ENCODE results near the gene PRKAR1A.
A peak's percentile ranks its signal among the peaks of the same experiment; 100 is the strongest.
"Not testable (repeated sequence)": the region's sequence is repeated elsewhere in the genome, so short reads cannot be mapped to it uniquely, and the experiment has no call there.

PRKAR1A gene

GRCh38 chr17:68512960-68513474 is 787 bp downstream of the PRKAR1A start:
- peak overlapping the region; percentile 95 to 97 for H3K4me3 ChIP-seq (ENCODE audit: low read depth in 1 of 2, low read length in 2 of 2)
- peak overlapping the region; percentile 98 for H3K27ac ChIP-seq (ENCODE audit: low read depth, low read length)
- no peaks in the 10 kb centered on the region for H3K9me3 ChIP-seq (ENCODE audit: low read length)
- peak overlapping the region; percentile 85 for H3K9ac ChIP-seq (ENCODE audit: low read length)
- peaks cover 15% of the 10 kb centered on the region for H3K36me3 ChIP-seq (ENCODE audit: insufficient read depth, low read length)
- no peaks in the 10 kb centered on the region for H3K27me3 ChIP-seq (ENCODE audit: control insufficient read depth in 1 of 2, insufficient read depth in 2 of 2, low read length in 2 of 2)
- H3K4me1 ChIP-seq (ENCODE audit: insufficient read depth, low read length) = peaks cover 16% of the 10 kb centered on the region

GRCh38 chr17:68513932-68514331 is 1.7 kb downstream of the PRKAR1A start:
- peaks cover 17% of the 10 kb centered on the region for H3K36me3 ChIP-seq (ENCODE audit: insufficient read depth, low read length)
- H3K4me1 ChIP-seq (ENCODE audit: insufficient read depth, low read length) = peaks cover 20% of the 10 kb centered on the region
- peak overlapping the region; percentile 95 to 97 for H3K4me3 ChIP-seq (ENCODE audit: low read depth in 1 of 2, low read length in 2 of 2)
- H3K27me3 ChIP-seq (ENCODE audit: control insufficient read depth in 1 of 2, insufficient read depth in 2 of 2, low read length in 2 of 2) = no peaks in the 10 kb centered on the region
- H3K9ac ChIP-seq (ENCODE audit: low read length) = peak overlapping the region; percentile 85
- H3K27ac ChIP-seq (ENCODE audit: low read depth, low read length) = peak overlapping the region; percentile 98
- no peaks in the 10 kb centered on the region for H3K9me3 ChIP-seq (ENCODE audit: low read length)

- H3K36me3 ChIP-seq (ENCODE audit: insufficient read depth, low read length) = peaks cover 28% of the 10 kb centered on the region
Measured at GRCh38 chr17:68514831-68515635, 2.8 kb downstream of the PRKAR1A start.

GRCh38 chr17:68516732-68517131 is 4.5 kb downstream of the PRKAR1A start:
- peaks cover 29% of the 10 kb centered on the region for H3K36me3 ChIP-seq (ENCODE audit: insufficient read depth, low read length)
- no peak overlapping the region for H3K4me3 ChIP-seq (ENCODE audit: low read depth in 1 of 2, low read length in 2 of 2)
- H3K9ac ChIP-seq (ENCODE audit: low read length) = no peak overlapping the region
- no peaks in the 10 kb centered on the region for H3K27me3 ChIP-seq (ENCODE audit: control insufficient read depth in 1 of 2, insufficient read depth in 2 of 2, low read length in 2 of 2)
- H3K4me1 ChIP-seq (ENCODE audit: insufficient read depth, low read length) = peaks cover 31% of the 10 kb centered on the region
- no peaks in the 10 kb centered on the region for H3K9me3 ChIP-seq (ENCODE audit: low read length)
- no peak overlapping the region for H3K27ac ChIP-seq (ENCODE audit: low read depth, low read length)

More at GRCh38 chr17:68514831-68515635, 2.8 kb downstream of the PRKAR1A start:
- peak overlapping the region; percentile 21 for H3K27ac ChIP-seq (ENCODE audit: low read depth, low read length)
- no peaks in the 10 kb centered on the region for H3K9me3 ChIP-seq (ENCODE audit: low read length)
- H3K9ac ChIP-seq (ENCODE audit: low read length) = no peak overlapping the region
- peaks cover 27% of the 10 kb centered on the region for H3K4me1 ChIP-seq (ENCODE audit: insufficient read depth, low read length)
- peak overlapping the region in 1 of 2 donors; percentile 97 for H3K4me3 ChIP-seq (ENCODE audit: low read depth in 1 of 2, low read length in 2 of 2)
- no peaks in the 10 kb centered on the region for H3K27me3 ChIP-seq (ENCODE audit: control insufficient read depth in 1 of 2, insufficient read depth in 2 of 2, low read length in 2 of 2)

- H3K27ac ChIP-seq (ENCODE audit: low read depth, low read length); H3K27me3 ChIP-seq (ENCODE audit: control insufficient read depth in 1 of 2, insufficient read depth in 2 of 2, low read length in 2 of 2); H3K9me3 ChIP-seq (ENCODE audit: low read length); H3K9ac ChIP-seq (ENCODE audit: low read length); H3K4me3 ChIP-seq (ENCODE audit: low read depth in 1 of 2, low read length in 2 of 2): not testable (repeated sequence)
- Histone ChIP-seq H3K36me3 (ENCODE audit: insufficient read depth, low read length) (peaks cover 29% of the 10 kb centered on the region), H3K4me1 (ENCODE audit: insufficient read depth, low read length) (peaks cover 38% of the 10 kb centered on the region)
Measured at GRCh38 chr17:68517605-68518004, 5.4 kb downstream of the PRKAR1A start.

- Histone ChIP-seq H3K4me3 (ENCODE audit: low read depth in 1 of 2, low read length in 2 of 2) (no peak overlapping the region), H3K4me1 (ENCODE audit: insufficient read depth, low read length) (peaks cover 38% of the 10 kb centered on the region), H3K27ac (ENCODE audit: low read depth, low read length) (no peak overlapping the region)
Measured at GRCh38 chr17:68518063-68518815, 6.0 kb downstream of the PRKAR1A start.

GRCh38 chr17:68519051-68519450 is 6.8 kb downstream of the PRKAR1A start:
- H3K36me3 ChIP-seq (ENCODE audit: insufficient read depth, low read length) = peaks cover 43% of the 10 kb centered on the region
- not testable (repeated sequence) for H3K27ac ChIP-seq (ENCODE audit: low read depth, low read length); H3K27me3 ChIP-seq (ENCODE audit: control insufficient read depth in 1 of 2, insufficient read depth in 2 of 2, low read length in 2 of 2); H3K4me3 ChIP-seq (ENCODE audit: low read depth in 1 of 2, low read length in 2 of 2); H3K9me3 ChIP-seq (ENCODE audit: low read length); H3K9ac ChIP-seq (ENCODE audit: low read length)
- H3K4me1 ChIP-seq (ENCODE audit: insufficient read depth, low read length) = peaks cover 38% of the 10 kb centered on the region

More at GRCh38 chr17:68518063-68518815, 6.0 kb downstream of the PRKAR1A start:
- no peak overlapping the region for H3K9ac ChIP-seq (ENCODE audit: low read length)
- H3K9me3 ChIP-seq (ENCODE audit: low read length) = no peaks in the 10 kb centered on the region
- no peaks in the 10 kb centered on the region for H3K27me3 ChIP-seq (ENCODE audit: control insufficient read depth in 1 of 2, insufficient read depth in 2 of 2, low read length in 2 of 2)
- H3K36me3 ChIP-seq (ENCODE audit: insufficient read depth, low read length) = peaks cover 35% of the 10 kb centered on the region

- H3K4me1 ChIP-seq (ENCODE audit: insufficient read depth, low read length) = peaks cover 30% of the 10 kb centered on the region
- H3K9ac ChIP-seq (ENCODE audit: low read length) = no peak overlapping the region
- no peak overlapping the region for H3K27ac ChIP-seq (ENCODE audit: low read depth, low read length)
- H3K4me3 ChIP-seq (ENCODE audit: low read depth in 1 of 2, low read length in 2 of 2) = no peak overlapping the region
- H3K27me3 ChIP-seq (ENCODE audit: control insufficient read depth in 1 of 2, insufficient read depth in 2 of 2, low read length in 2 of 2) = no peaks in the 10 kb centered on the region
- H3K36me3 ChIP-seq (ENCODE audit: insufficient read depth, low read length) = peaks cover 51% of the 10 kb centered on the region
- H3K9me3 ChIP-seq (ENCODE audit: low read length) = no peaks in the 10 kb centered on the region
Measured at GRCh38 chr17:68519911-68520310, 7.7 kb downstream of the PRKAR1A start.

GRCh38 chr17:68522266-68522665 is 10.0 kb downstream of the PRKAR1A start:
- no peak overlapping the region for H3K9ac ChIP-seq (ENCODE audit: low read length)
- H3K4me3 ChIP-seq (ENCODE audit: low read depth in 1 of 2, low read length in 2 of 2) = no peak overlapping the region
- H3K27ac ChIP-seq (ENCODE audit: low read depth, low read length) = no peak overlapping the region
- no peaks in the 10 kb centered on the region for H3K27me3 ChIP-seq (ENCODE audit: control insufficient read depth in 1 of 2, insufficient read depth in 2 of 2, low read length in 2 of 2)
- no peaks in the 10 kb centered on the region for H3K9me3 ChIP-seq (ENCODE audit: low read length)
- H3K4me1 ChIP-seq (ENCODE audit: insufficient read depth, low read length) = peaks cover 23% of the 10 kb centered on the region
- H3K36me3 ChIP-seq (ENCODE audit: insufficient read depth, low read length) = peaks cover 66% of the 10 kb centered on the region

GRCh38 chr17:68526548-68526947 is 14.3 kb downstream of the PRKAR1A start:
- Histone ChIP-seq H3K9me3 (ENCODE audit: low read length) (no peaks in the 10 kb centered on the region), H3K36me3 (ENCODE audit: insufficient read depth, low read length) (peaks cover 85% of the 10 kb centered on the region), H3K9ac (ENCODE audit: low read length) (no peak overlapping the region), H3K4me3 (ENCODE audit: low read depth in 1 of 2, low read length in 2 of 2) (no peak overlapping the region), H3K27ac (ENCODE audit: low read depth, low read length) (no peak overlapping the region), H3K27me3 (ENCODE audit: control insufficient read depth in 1 of 2, insufficient read depth in 2 of 2, low read length in 2 of 2) (no peaks in the 10 kb centered on the region), H3K4me1 (ENCODE audit: insufficient read depth, low read length) (peaks cover 9% of the 10 kb centered on the region)

- Histone ChIP-seq H3K9ac (ENCODE audit: low read length) (no peak overlapping the region), H3K27ac (ENCODE audit: low read depth, low read length) (no peak overlapping the region), H3K9me3 (ENCODE audit: low read length) (no peaks in the 10 kb centered on the region), H3K36me3 (ENCODE audit: insufficient read depth, low read length) (peaks cover 86% of the 10 kb centered on the region), H3K4me1 (ENCODE audit: insufficient read depth, low read length) (peaks cover 1% of the 10 kb centered on the region), H3K4me3 (ENCODE audit: low read depth in 1 of 2, low read length in 2 of 2) (no peak overlapping the region), H3K27me3 (ENCODE audit: control insufficient read depth in 1 of 2, insufficient read depth in 2 of 2, low read length in 2 of 2) (no peaks in the 10 kb centered on the region)
Measured at GRCh38 chr17:68527314-68527713, 15.1 kb downstream of the PRKAR1A start.
